GM12891 (cell line): Measurements from ENCODE around the gene RNF146.

Experiments used
- DNase-seq: peaks from one replicate; pipeline ENCODE4 v3.0.0; 2011; ENCODE audit warnings: low spot score; ENCODE audit not compliant: insufficient read length
- FAIRE-seq: peaks from 2 replicates; lab custom pipeline; 2011; peaks lifted over from hg19 to GRCh38; lab: Jason Lieb, UNC
- PAX5 ChIP-seq: IDR thresholded peaks from 2 replicates; pipeline ENCODE4 v1.6.1; 2011; ENCODE audit warnings: low read length, moderate library complexity, mild to moderate bottlenecking; ENCODE audit not compliant: insufficient read depth, severe bottlenecking
- POLR2A ChIP-seq: IDR thresholded peaks from 2 replicates; pipeline ENCODE4 v1.6.1; 2011; ENCODE audit warnings: low read depth, low read length, control low read depth
- POLR2AphosphoS5 ChIP-seq: IDR thresholded peaks from 2 replicates; pipeline ENCODE4 v1.6.1; 2011; ENCODE audit warnings: low read depth, low read length, control low read depth
- POU2F2 ChIP-seq: IDR thresholded peaks from 2 replicates; pipeline ENCODE4 v1.6.1; 2011; ENCODE audit warnings: low read depth, mild to moderate bottlenecking, control low read depth, low read length, moderate library complexity
- SPI1 ChIP-seq: IDR thresholded peaks from 2 replicates; pipeline ENCODE4 v1.6.1; 2011; ENCODE audit warnings: low read depth, low read length, control low read depth
- TAF1 ChIP-seq: IDR thresholded peaks from 2 replicates; pipeline ENCODE4 v1.6.1; 2011; ENCODE audit warnings: low read depth, low read length, control low read depth

RNF146 gene

GRCh38 chr6:127332383-127332961 lies 65.8 kb downstream of the RNF146 start:
- FAIRE-seq (peak; percentile 59), DNase-seq (no peak)
- TF ChIP-seq SPI1 (no peak), POLR2AphosphoS5 (no peak), TAF1 (no peak), PAX5 (no peak), POLR2A (no peak), POU2F2 (no peak)
